Testis (tissue), 3 donors: ENCODE results near the gene INTS4. TPM values are rescaled to one million over a fixed set of nuclear protein-coding genes. Genes with fewer than 3 reads are reported as not detected.

ENCODE experiments used
- DNase-seq: peaks from one replicate; pipeline ENCODE4 v3.0.0-alpha.2; 2019
- H3K27ac ChIP-seq, 2 donors: fragments of 200-600 bp; sonication (generic); one replicate each; pipeline ENCODE4 v1.5.1; 2019
- H3K27me3 ChIP-seq: fragments of 200-600 bp; sonication (generic); one replicate; pipeline ENCODE4 v1.5.1; 2019
- H3K36me3 ChIP-seq: fragments of 200-600 bp; sonication (generic); one replicate; pipeline ENCODE4 v1.5.1; 2017; ENCODE audit warnings: low read depth; ENCODE audit errors: missing control alignments
- H3K4me1 ChIP-seq: fragments of 200-600 bp; sonication (generic); one replicate; pipeline ENCODE4 v1.5.1; 2019
- H3K4me3 ChIP-seq, 2 donors: fragments of 200-600 bp; sonication (generic); one replicate each; pipeline ENCODE4 v1.5.1; 2017 to 2019
- H3K9me3 ChIP-seq: fragments of 200-600 bp; sonication (generic); one replicate; pipeline ENCODE4 v1.5.1; 2017
- CTCF ChIP-seq, 3 experiments: fragments of 450-650 bp in 2 of 3; fragments of 200-600 bp in 1 of 3; sonication (generic) in 1 of 3; IDR thresholded peaks; one replicate each; pipeline ENCODE4 v1.5.1; 2016 to 2019; ENCODE audit warnings: antibody characterized with exemption in 3 of 3, mild to moderate bottlenecking in 2 of 3, moderate library complexity in 1 of 3
- POLR2A ChIP-seq: fragments of 450-650 bp; IDR thresholded peaks from one replicate; pipeline ENCODE4 v1.6.1; 2017; ENCODE audit warnings: antibody characterized with exemption, mild to moderate bottlenecking, moderate library complexity
- WGBS, 2 donors: methylation state at CpG; one replicate each; pipeline ENCODE4 v1.1.5; 2018; 5-methylcytosine and 5-hydroxymethylcytosine counted together
- intact Hi-C: fragments of 100-400 bp; cut with DNase I; formaldehyde crosslinking; loops from one replicate; pipeline ENCODE4 v1.15.1; 2023; ENCODE audit warnings: low total_unique reads
- polyA plus RNA-seq: library from polyadenylated mRNA; stranded (reverse); fragments of 350-450 nt; fragmentation: Illumina TruSeq; extraction: RNeasy Lipid Tissue Mini Kit (QIAGEN cat#74804); gene quantifications from one replicate; pipeline ENCODE4 v1.2.3, GENCODE V29; 2014; ENCODE audit warnings: low read depth, low replicate concordance; ENCODE audit not compliant: insufficient read depth
- total RNA-seq, 2 donors: library from RNA; depleted of rRNA; stranded (reverse); fragments of >200 nt; gene quantifications; one replicate each; pipeline ENCODE4 v1.2.3, GENCODE V29; 2016

Gene INTS4
- total and polyA plus RNA-seq, 3 donors from 2014 or later, result 20.2 to 48.2 (median 37.4) TPM

GRCh38 chr11:78023426-78023825 lies 29.0 kb upstream of the INTS4 start:
- Histone ChIP-seq H3K9me3 (no peaks in the 10 kb centered on the region), H3K27me3 (no peaks in the 10 kb centered on the region), H3K27ac (peak overlapping the region; percentile 10 to 51), H3K4me1 (peaks cover 3% of the 10 kb centered on the region), H3K4me3 (peak overlapping the region; percentile 52 to 63), H3K36me3 (no peaks in the 10 kb centered on the region)
- WGBS, 2 donors, result 48 to 69% methylated on average over 7 of the region's 7 CpGs
- DNase-seq, result no peak
- no peak for TF ChIP-seq POLR2A
- no peak for TF ChIP-seq CTCF (IDR thresholded peaks at IDR 0.05)
- intact Hi-C loops, result no loop called here

- Histone ChIP-seq H3K27ac (peak within 1 kb of the TSS; percentile 10 to 51), H3K4me3 (peak within 1 kb of the TSS; percentile 52 to 63), H3K27me3 (no peaks in the 10 kb centered on the region), H3K9me3 (no peaks in the 10 kb centered on the region), H3K4me1 (peaks cover 3% of the 10 kb centered on the region), H3K36me3 (no peaks in the 10 kb centered on the region)
- TF ChIP-seq CTCF (IDR thresholded peaks at IDR 0.05) (no peak), POLR2A (no peak)
- WGBS, 2 donors, result 6 to 12% methylated on average over 34 to 37 of the region's 37 CpGs
- intact Hi-C loops, result no loop called here
- peak; percentile 43 for DNase-seq
These were observed 28.2 kb upstream of the INTS4 start, which contains the start of gene KCTD14 for GRCh38 chr11:78022397-78023396. KCTD14 (minus strand) TSS chr11:78023276; CDS start chr11:78023249, 27 bp downstream.

- Histone ChIP-seq H3K36me3 (no peaks in the 10 kb centered on the region), H3K4me3 (no peak overlapping the region), H3K9me3 (no peaks in the 10 kb centered on the region), H3K4me1 (peaks cover 3% of the 10 kb centered on the region), H3K27me3 (no peaks in the 10 kb centered on the region), H3K27ac (no peak overlapping the region)
- 85 to 86% methylated on average over 6 of the region's 6 CpGs for WGBS, 2 donors
- no peak for DNase-seq
- intact Hi-C loops, result no loop called here
- TF ChIP-seq POLR2A, result no peak
These were observed 27.1 kb upstream of the INTS4 start for GRCh38 chr11:78021611-78022010.

- Histone ChIP-seq H3K4me3 (no peak overlapping the region), H3K27ac (no peak overlapping the region), H3K27me3 (no peaks in the 10 kb centered on the region), H3K4me1 (peaks cover 3% of the 10 kb centered on the region), H3K9me3 (no peaks in the 10 kb centered on the region), H3K36me3 (no peaks in the 10 kb centered on the region)
- TF ChIP-seq CTCF (IDR thresholded peaks at IDR 0.05) (no peak), POLR2A (no peak)
- intact Hi-C loops, result no loop called here
- DNase-seq, result no peak
- WGBS, 2 donors, result 50 to 64% methylated on average over 3 of the region's 3 CpGs
These were observed 25.8 kb upstream of the INTS4 start for GRCh38 chr11:78020246-78020645.

GRCh38 chr11:78019808-78020207 lies 25.3 kb upstream of the INTS4 start:
- TF ChIP-seq CTCF (IDR thresholded peaks at IDR 0.05), result no peak
- no peak for TF ChIP-seq POLR2A
- no peak overlapping the region for H3K27ac ChIP-seq
- H3K9me3 ChIP-seq, result no peaks in the 10 kb centered on the region
- no peak for DNase-seq
- H3K36me3 ChIP-seq, result no peaks in the 10 kb centered on the region
- H3K4me3 ChIP-seq, result no peak overlapping the region
- 63 to 84% methylated on average over 3 to 4 of the region's 4 CpGs for WGBS, 2 donors
- intact Hi-C loops, result no loop called here
- no peaks in the 10 kb centered on the region for H3K27me3 ChIP-seq
- peaks cover 3% of the 10 kb centered on the region for H3K4me1 ChIP-seq
